H1 (cell line): ENCODE data around the gene LYPD1. TPM values are rescaled to one million over a fixed set of nuclear protein-coding genes. Genes with fewer than 3 reads are reported as not detected.

Experiments
- CEBPB ChIP-seq: IDR thresholded peaks from 2 replicates; pipeline ENCODE4 v1.6.1; 2012; ENCODE audit warnings: low read depth, low read length
- JUND ChIP-seq: IDR thresholded peaks from 2 replicates; pipeline ENCODE4 v1.6.1; 2011; ENCODE audit warnings: mild to moderate bottlenecking, improper control_type of control experiment, low read length
- RAD21 ChIP-seq, 2 experiments: IDR thresholded peaks in 1 of 2; conservative IDR thresholded peaks in 1 of 2; 2 replicates each; pipeline ENCODE4 v1.6.1; 2011; ENCODE audit warnings: low read depth in 2 of 2, low read length in 2 of 2, improper control_type of control experiment in 1 of 2, inconsistent platforms in 1 of 2, mild to moderate bottlenecking in 1 of 2, moderate library complexity in 1 of 2
- SUZ12 ChIP-seq: fragments of 200-600 bp; sonication (generic); IDR thresholded peaks from 2 replicates; pipeline ENCODE4 v1.6.1; 2012; ENCODE audit warnings: mild to moderate bottlenecking, inconsistent platforms, low read length, moderate library complexity, mixed read lengths
- TEAD4 ChIP-seq: IDR thresholded peaks from 2 replicates; pipeline ENCODE4 v1.6.1; 2012; ENCODE audit warnings: low read depth, low read length, inconsistent platforms, mixed read lengths
- polyA plus RNA-seq, 7 experiments: library from polyadenylated mRNA; depleted of rRNA in 3 of 7; stranded (reverse) in 5 of 7; unstranded in 2 of 7; fragments of >200 nt in 5 of 7; fragments of 200-250 nt in 2 of 7; gene quantifications; 1 replicate in 5 of 7; 2 replicates in 1 of 7; 4 replicates in 1 of 7; pipeline versions ENCODE4 v1.2.1 to v1.2.3, GENCODE V29; 2011 to 2013; ENCODE audit warnings: missing spikeins in 2 of 7, mixed read lengths in 2 of 7
- total RNA-seq: library from RNA; stranded (reverse); fragmentation: NEBNext Ultra II Directional; extraction: Animal tissue kit (Norgen Biotek cat#: 25700); gene quantifications from 2 replicates; pipeline ENCODE4 v1.2.1, GENCODE V29; 2021
- TF ChIP-seq, protein P1 (sequence below): fragments of 300-600 bp; sonication (generic); IDR thresholded peaks from 2 replicates; pipeline ENCODE4 v1.7.1; 2012; ENCODE audit warnings: low read length, moderate library complexity, mild to moderate bottlenecking, inconsistent platforms; ENCODE audit not compliant: insufficient replicate concordance
- TF ChIP-seq, protein P2 (sequence below): IDR thresholded peaks from 2 replicates; pipeline ENCODE4 v1.6.1; 2012; ENCODE audit warnings: inconsistent platforms

Gene LYPD1
- total and polyA plus RNA-seq, 2 of the 8 experiments (the other 6 are each of a cell fraction or from before 2014, with no cell fraction given) = 1.9 to 2.7 TPM

DNA sequence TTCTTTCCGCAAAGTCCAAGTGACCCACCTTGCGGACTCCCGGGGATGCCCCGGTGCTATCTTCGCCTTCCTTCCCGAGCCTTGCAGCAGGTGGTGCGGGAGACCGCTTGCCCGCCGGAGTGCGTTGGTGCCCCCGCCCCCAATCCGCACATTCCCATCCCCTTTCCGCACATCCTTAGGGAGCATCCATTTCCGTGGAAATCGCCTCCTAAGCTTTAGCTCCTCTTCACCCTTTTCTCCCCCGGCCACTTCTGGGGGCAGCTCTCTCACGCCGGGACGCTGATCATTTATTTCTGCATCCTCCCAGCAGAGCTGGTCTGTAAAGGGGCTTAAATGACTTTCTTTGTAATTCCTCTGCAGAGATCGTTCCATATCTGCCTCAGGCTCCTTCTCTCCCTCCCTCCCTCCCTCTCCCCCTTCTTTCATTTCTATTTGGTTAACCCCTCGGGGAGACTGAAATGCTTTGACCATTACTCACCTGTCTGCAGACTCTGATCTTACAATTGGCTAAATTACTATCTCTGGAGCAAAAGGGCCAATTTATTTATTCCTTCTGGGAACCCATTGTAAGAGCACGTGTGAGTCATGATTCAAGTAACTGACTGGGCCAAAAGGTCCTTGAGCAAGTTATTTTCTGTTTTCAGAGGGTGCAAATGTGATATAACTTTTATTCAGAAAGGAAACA lies 1.3 kb upstream of the LYPD1 start (continued):
- TF ChIP-seq, protein P1, sequence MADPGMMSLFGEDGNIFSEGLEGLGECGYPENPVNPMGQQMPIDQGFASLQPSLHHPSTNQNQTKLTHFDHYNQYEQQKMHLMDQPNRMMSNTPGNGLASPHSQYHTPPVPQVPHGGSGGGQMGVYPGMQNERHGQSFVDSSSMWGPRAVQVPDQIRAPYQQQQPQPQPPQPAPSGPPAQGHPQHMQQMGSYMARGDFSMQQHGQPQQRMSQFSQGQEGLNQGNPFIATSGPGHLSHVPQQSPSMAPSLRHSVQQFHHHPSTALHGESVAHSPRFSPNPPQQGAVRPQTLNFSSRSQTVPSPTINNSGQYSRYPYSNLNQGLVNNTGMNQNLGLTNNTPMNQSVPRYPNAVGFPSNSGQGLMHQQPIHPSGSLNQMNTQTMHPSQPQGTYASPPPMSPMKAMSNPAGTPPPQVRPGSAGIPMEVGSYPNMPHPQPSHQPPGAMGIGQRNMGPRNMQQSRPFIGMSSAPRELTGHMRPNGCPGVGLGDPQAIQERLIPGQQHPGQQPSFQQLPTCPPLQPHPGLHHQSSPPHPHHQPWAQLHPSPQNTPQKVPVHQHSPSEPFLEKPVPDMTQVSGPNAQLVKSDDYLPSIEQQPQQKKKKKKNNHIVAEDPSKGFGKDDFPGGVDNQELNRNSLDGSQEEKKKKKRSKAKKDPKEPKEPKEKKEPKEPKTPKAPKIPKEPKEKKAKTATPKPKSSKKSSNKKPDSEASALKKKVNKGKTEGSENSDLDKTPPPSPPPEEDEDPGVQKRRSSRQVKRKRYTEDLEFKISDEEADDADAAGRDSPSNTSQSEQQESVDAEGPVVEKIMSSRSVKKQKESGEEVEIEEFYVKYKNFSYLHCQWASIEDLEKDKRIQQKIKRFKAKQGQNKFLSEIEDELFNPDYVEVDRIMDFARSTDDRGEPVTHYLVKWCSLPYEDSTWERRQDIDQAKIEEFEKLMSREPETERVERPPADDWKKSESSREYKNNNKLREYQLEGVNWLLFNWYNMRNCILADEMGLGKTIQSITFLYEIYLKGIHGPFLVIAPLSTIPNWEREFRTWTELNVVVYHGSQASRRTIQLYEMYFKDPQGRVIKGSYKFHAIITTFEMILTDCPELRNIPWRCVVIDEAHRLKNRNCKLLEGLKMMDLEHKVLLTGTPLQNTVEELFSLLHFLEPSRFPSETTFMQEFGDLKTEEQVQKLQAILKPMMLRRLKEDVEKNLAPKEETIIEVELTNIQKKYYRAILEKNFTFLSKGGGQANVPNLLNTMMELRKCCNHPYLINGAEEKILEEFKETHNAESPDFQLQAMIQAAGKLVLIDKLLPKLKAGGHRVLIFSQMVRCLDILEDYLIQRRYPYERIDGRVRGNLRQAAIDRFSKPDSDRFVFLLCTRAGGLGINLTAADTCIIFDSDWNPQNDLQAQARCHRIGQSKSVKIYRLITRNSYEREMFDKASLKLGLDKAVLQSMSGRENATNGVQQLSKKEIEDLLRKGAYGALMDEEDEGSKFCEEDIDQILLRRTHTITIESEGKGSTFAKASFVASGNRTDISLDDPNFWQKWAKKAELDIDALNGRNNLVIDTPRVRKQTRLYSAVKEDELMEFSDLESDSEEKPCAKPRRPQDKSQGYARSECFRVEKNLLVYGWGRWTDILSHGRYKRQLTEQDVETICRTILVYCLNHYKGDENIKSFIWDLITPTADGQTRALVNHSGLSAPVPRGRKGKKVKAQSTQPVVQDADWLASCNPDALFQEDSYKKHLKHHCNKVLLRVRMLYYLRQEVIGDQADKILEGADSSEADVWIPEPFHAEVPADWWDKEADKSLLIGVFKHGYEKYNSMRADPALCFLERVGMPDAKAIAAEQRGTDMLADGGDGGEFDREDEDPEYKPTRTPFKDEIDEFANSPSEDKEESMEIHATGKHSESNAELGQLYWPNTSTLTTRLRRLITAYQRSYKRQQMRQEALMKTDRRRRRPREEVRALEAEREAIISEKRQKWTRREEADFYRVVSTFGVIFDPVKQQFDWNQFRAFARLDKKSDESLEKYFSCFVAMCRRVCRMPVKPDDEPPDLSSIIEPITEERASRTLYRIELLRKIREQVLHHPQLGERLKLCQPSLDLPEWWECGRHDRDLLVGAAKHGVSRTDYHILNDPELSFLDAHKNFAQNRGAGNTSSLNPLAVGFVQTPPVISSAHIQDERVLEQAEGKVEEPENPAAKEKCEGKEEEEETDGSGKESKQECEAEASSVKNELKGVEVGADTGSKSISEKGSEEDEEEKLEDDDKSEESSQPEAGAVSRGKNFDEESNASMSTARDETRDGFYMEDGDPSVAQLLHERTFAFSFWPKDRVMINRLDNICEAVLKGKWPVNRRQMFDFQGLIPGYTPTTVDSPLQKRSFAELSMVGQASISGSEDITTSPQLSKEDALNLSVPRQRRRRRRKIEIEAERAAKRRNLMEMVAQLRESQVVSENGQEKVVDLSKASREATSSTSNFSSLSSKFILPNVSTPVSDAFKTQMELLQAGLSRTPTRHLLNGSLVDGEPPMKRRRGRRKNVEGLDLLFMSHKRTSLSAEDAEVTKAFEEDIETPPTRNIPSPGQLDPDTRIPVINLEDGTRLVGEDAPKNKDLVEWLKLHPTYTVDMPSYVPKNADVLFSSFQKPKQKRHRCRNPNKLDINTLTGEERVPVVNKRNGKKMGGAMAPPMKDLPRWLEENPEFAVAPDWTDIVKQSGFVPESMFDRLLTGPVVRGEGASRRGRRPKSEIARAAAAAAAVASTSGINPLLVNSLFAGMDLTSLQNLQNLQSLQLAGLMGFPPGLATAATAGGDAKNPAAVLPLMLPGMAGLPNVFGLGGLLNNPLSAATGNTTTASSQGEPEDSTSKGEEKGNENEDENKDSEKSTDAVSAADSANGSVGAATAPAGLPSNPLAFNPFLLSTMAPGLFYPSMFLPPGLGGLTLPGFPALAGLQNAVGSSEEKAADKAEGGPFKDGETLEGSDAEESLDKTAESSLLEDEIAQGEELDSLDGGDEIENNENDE = no peak
- TF ChIP-seq RAD21 (IDR thresholded peaks at IDR 0.05 in 1 of 2, conservative IDR thresholded peaks at IDR 0.05 in 1 of 2; ENCODE audit: low read depth in 2 of 2, low read length in 2 of 2) = peak; percentile 23 to 26; a peak in 2 of 4 replicates
- TF ChIP-seq, protein P2, sequence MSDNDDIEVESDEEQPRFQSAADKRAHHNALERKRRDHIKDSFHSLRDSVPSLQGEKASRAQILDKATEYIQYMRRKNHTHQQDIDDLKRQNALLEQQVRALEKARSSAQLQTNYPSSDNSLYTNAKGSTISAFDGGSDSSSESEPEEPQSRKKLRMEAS = no peak; the same call in 1 of the 2 replicates
- peak; percentile 85 for TF ChIP-seq JUND
- no peak for TF ChIP-seq CEBPB
- TF ChIP-seq TEAD4 = 0 out of 2 replicates have a peak, but pooled peaks have one; percentile 9
- TF ChIP-seq SUZ12 = 0 out of 2 replicates have a peak, but pooled peaks have one; percentile 21
